NB4 (cell line): ENCODE results near the gene GPX5.

Experiments
- DNase-seq: peaks from one replicate; pipeline ENCODE4 v3.0.0; 2010; ENCODE audit warnings: low read depth
- H3K4me3 ChIP-seq: one replicate; pipeline ENCODE4 v1.5.1; 2011; ENCODE audit warnings: mild to moderate bottlenecking, low read depth, low read length, moderate library complexity
- CTCF ChIP-seq: IDR thresholded peaks from one replicate; pipeline ENCODE4 v1.5.1; 2012; ENCODE audit warnings: low read depth, low read length
- MAX ChIP-seq: IDR thresholded peaks from 2 replicates; pipeline ENCODE4 v1.6.1; 2011; ENCODE audit warnings: low read depth, low read length
- MYC ChIP-seq: IDR thresholded peaks from 2 replicates; pipeline ENCODE4 v1.6.1; 2011; ENCODE audit warnings: low read depth, low read length
- POLR2A ChIP-seq: IDR thresholded peaks from 2 replicates; pipeline ENCODE4 v1.6.1; 2011; ENCODE audit warnings: mild to moderate bottlenecking; ENCODE audit not compliant: insufficient read length; ENCODE audit errors: extremely low read depth

GPX5 gene

GRCh38 chr6:28551891-28552666, 26.4 kb downstream of the GPX5 start:
- TF ChIP-seq MAX (no peak), POLR2A (no peak), CTCF (no peak), MYC (no peak)
- no peak overlapping the region for H3K4me3 ChIP-seq
- no peak for DNase-seq

- H3K4me3 ChIP-seq = no peak overlapping the region
- no peak for DNase-seq
- TF ChIP-seq CTCF (no peak), POLR2A (no peak)
These were observed 27.8 kb downstream of the GPX5 start for GRCh38 chr6:28553384-28553985.

GRCh38 chr6:28553986-28554881, 28.6 kb downstream of the GPX5 start:
- TF ChIP-seq MYC = no peak
- TF ChIP-seq MAX = no peak
- TF ChIP-seq CTCF = no peak
- TF ChIP-seq POLR2A = no peak
- no peak overlapping the region for H3K4me3 ChIP-seq
- DNase-seq = no peak

GRCh38 chr6:28555136-28555535, 29.5 kb downstream of the GPX5 start:
- H3K4me3 ChIP-seq = no peak overlapping the region
- DNase-seq = no peak
- no peak for TF ChIP-seq MYC
- no peak for TF ChIP-seq CTCF
- no peak for TF ChIP-seq MAX
- no peak for TF ChIP-seq POLR2A

- no peak overlapping the region for H3K4me3 ChIP-seq
- DNase-seq = no peak
- TF ChIP-seq POLR2A (no peak), MAX (no peak)
These were observed 32.9 kb downstream of the GPX5 start for GRCh38 chr6:28558629-28559028.
